PC-3 (cell line): ENCODE data around the gene G6PD. TPM values are rescaled to one million over a fixed set of nuclear protein-coding genes. Genes with fewer than 3 reads are reported as not detected.
"Not testable (repeated sequence)": the region's sequence is repeated elsewhere in the genome, so short reads cannot be mapped to it uniquely, and the experiment has no call there.

Experiments
- ATAC-seq: fragments of 200-7000 bp; cut with Tn5 transposase; 2 replicates; pipeline ENCODE4 v1.9.1; 2020; ENCODE audit warnings: mild to moderate bottlenecking, moderate library complexity
- BruUV-seq: library from RNA; stranded (reverse); fragments of 400-500 nt; replicated peaks from 2 replicates; lab custom pipeline; 2021; lab: Mats Ljungman, UMichigan
- CTCF ChIA-PET: fragments of 300-600 bp; sonication (Branson Sonifier 250); formaldehyde crosslinking; loops from one replicate; lab custom pipeline; 2022; ENCODE audit warnings: antibody characterized with exemption; lab: Charles Lee
- POLR2A ChIA-PET: fragments of 300-600 bp; sonication (Branson Sonifier 250); formaldehyde crosslinking; loops from one replicate; lab custom pipeline; 2022; ENCODE audit warnings: antibody characterized with exemption; ENCODE audit not compliant: unreplicated experiment; lab: Charles Lee
- DNase-seq: peaks from one replicate; pipeline ENCODE4 v3.0.0-alpha.2; 2015
- H2AFZ ChIP-seq: fragments of 300-600 bp; sonication (generic); 2 replicates; pipeline ENCODE4 v1.6.0; 2016; ENCODE audit warnings: antibody characterized with exemption, low read length
- H3F3A ChIP-seq: fragments of 300-600 bp; sonication (generic); one replicate; pipeline ENCODE4 v1.6.0; 2017; ENCODE audit warnings: antibody characterized with exemption, low read length, control low read depth, mild to moderate bottlenecking; ENCODE audit not compliant: unreplicated experiment
- H3K27ac ChIP-seq: fragments of 300-600 bp; sonication (generic); 2 replicates; pipeline ENCODE4 v1.5.1; 2016; ENCODE audit warnings: mild to moderate bottlenecking, low read length
- H3K27me3 ChIP-seq: fragments of 300-600 bp; sonication (generic); 2 replicates; pipeline ENCODE4 v1.6.1; 2016; ENCODE audit warnings: low read length, mixed read lengths
- H3K36me3 ChIP-seq: fragments of 300-600 bp; sonication (generic); 2 replicates; pipeline ENCODE4 v1.6.1; 2016; ENCODE audit warnings: low read depth, mixed run types, low read length, mixed read lengths
- H3K4me1 ChIP-seq: fragments of 300-600 bp; sonication (generic); 2 replicates; pipeline ENCODE4 v1.5.1; 2016; ENCODE audit warnings: low read length; ENCODE audit not compliant: insufficient read depth
- H3K4me2 ChIP-seq: fragments of 300-600 bp; sonication (generic); 2 replicates; pipeline ENCODE4 v1.6.0; 2016; ENCODE audit warnings: low read length
- H3K4me3 ChIP-seq: fragments of 300-600 bp; sonication (generic); 2 replicates; pipeline ENCODE4 v1.5.1; 2016; ENCODE audit warnings: mild to moderate bottlenecking, low read length, mixed read lengths
- H3K79me2 ChIP-seq: fragments of 300-600 bp; sonication (generic); 2 replicates; pipeline ENCODE4 v1.6.1; 2017; ENCODE audit warnings: low read length, mixed read lengths
- H3K9ac ChIP-seq: fragments of 300-600 bp; sonication (generic); 2 replicates; pipeline ENCODE4 v1.6.0; 2016; ENCODE audit warnings: mild to moderate bottlenecking, low read length
- H3K9me2 ChIP-seq: fragments of 300-600 bp; sonication (generic); replicated peaks from 2 replicates; pipeline ENCODE4 v1.6.1; 2016; ENCODE audit warnings: mixed run types, low read length, mixed read lengths
- H3K9me3 ChIP-seq: fragments of 300-600 bp; sonication (generic); 2 replicates; pipeline ENCODE4 v1.6.1; 2016; ENCODE audit warnings: low read length, mixed read lengths
- H4K20me1 ChIP-seq: fragments of 300-600 bp; sonication (generic); 2 replicates; pipeline ENCODE4 v1.6.1; 2016; ENCODE audit warnings: low read length, mixed read lengths
- CTCF ChIP-seq: fragments of 300-600 bp; sonication (generic); conservative IDR thresholded peaks from 2 replicates; pipeline ENCODE4 v1.5.1; 2017; ENCODE audit warnings: antibody characterized with exemption, low read depth, mild to moderate bottlenecking, low read length
- EZH2 ChIP-seq: fragments of 300-600 bp; sonication (generic); IDR thresholded peaks from one replicate; pipeline ENCODE4 v1.6.1; 2017; ENCODE audit warnings: antibody characterized with exemption, mild to moderate bottlenecking, low read length; ENCODE audit not compliant: unreplicated experiment
- EZH2phosphoT487 ChIP-seq: fragments of 300-600 bp; sonication (generic); IDR thresholded peaks from 2 replicates; pipeline ENCODE4 v1.6.1; 2018; ENCODE audit warnings: mild to moderate bottlenecking, antibody characterized with exemption, low read length, borderline replicate concordance
- intact Hi-C: fragments of 100-400 bp; cut with micrococcal nuclease; formaldehyde crosslinking; loops from 2 replicates; pipeline ENCODE4 v1.9.0; 2023
- total RNA-seq: library from RNA; depleted of rRNA; stranded (reverse); fragments of >200 nt; gene quantifications from 2 replicates; pipeline ENCODE4 v1.2.3, GENCODE V29; 2014

The G6PD gene
- total RNA-seq, 1 experiment from 2014 or later = 121 TPM

- ATAC-seq (no peak), DNase-seq (no peak)
- Histone ChIP-seq H3K27ac (no peak overlapping the region), H3K9me3 (no peaks in the 10 kb centered on the region), H2AFZ (no peak overlapping the region), H4K20me1 (no peaks in the 10 kb centered on the region), H3K9me2 (no peaks in the 10 kb centered on the region), H3F3A (no peaks in the 10 kb centered on the region), H3K79me2 (no peaks in the 10 kb centered on the region), H3K9ac (no peak overlapping the region), H3K4me2 (no peak overlapping the region), H3K4me1 (peaks cover 28% of the 10 kb centered on the region), H3K4me3 (no peak overlapping the region), H3K36me3 (no peaks in the 10 kb centered on the region), H3K27me3 (no peaks in the 10 kb centered on the region)
- POLR2A ChIA-PET = no interaction called here
- CTCF ChIA-PET = no interaction called here
- no peak for TF ChIP-seq EZH2
- no peak for TF ChIP-seq EZH2phosphoT487
- no peak for TF ChIP-seq CTCF
- intact Hi-C loops = no loop called here
- no TSS peak for BruUV-seq
These were observed 47.8 kb upstream of the G6PD start for GRCh38 chrX:154594491-154594890.

- Histone ChIP-seq H3K9ac (no peak overlapping the region), H3K36me3 (no peaks in the 10 kb centered on the region), H3K9me2 (no peaks in the 10 kb centered on the region), H3K27me3 (no peaks in the 10 kb centered on the region), H3K4me3 (no peak overlapping the region), H3K9me3 (no peaks in the 10 kb centered on the region), H4K20me1 (no peaks in the 10 kb centered on the region), H3K4me2 (no peak overlapping the region), H3K4me1 (peaks cover 26% of the 10 kb centered on the region), H3K27ac (no peak overlapping the region), H2AFZ (no peak overlapping the region), H3F3A (no peaks in the 10 kb centered on the region), H3K79me2 (no peaks in the 10 kb centered on the region)
- POLR2A ChIA-PET = no interaction called here
- TF ChIP-seq CTCF (no peak), EZH2phosphoT487 (no peak), EZH2 (no peak)
- intact Hi-C loops = no loop called here
- ATAC-seq (no peak), DNase-seq (no peak)
- CTCF ChIA-PET = no interaction called here
- no TSS peak for BruUV-seq
These were observed 46.6 kb upstream of the G6PD start for GRCh38 chrX:154593201-154593600.

GRCh38 chrX:154592505-154592904 is 45.9 kb upstream of the G6PD start:
- no peaks in the 10 kb centered on the region for H3K9me2 ChIP-seq
- no peaks in the 10 kb centered on the region for H3K79me2 ChIP-seq
- no peak overlapping the region for H3K4me2 ChIP-seq
- H3K9ac ChIP-seq = no peak overlapping the region
- H3K4me1 ChIP-seq = peaks cover 26% of the 10 kb centered on the region
- no peak overlapping the region for H2AFZ ChIP-seq
- ChIA-PET CTCF (no interaction called here), POLR2A (no interaction called here)
- H3K27me3 ChIP-seq = no peaks in the 10 kb centered on the region
- no peak overlapping the region for H3K27ac ChIP-seq
- no peak overlapping the region for H3K4me3 ChIP-seq
- no TSS peak for BruUV-seq
- DNase-seq (no peak), ATAC-seq (no peak)
- no peaks in the 10 kb centered on the region for H4K20me1 ChIP-seq
- no peaks in the 10 kb centered on the region for H3K36me3 ChIP-seq
- no peaks in the 10 kb centered on the region for H3F3A ChIP-seq
- intact Hi-C loops = no loop called here
- TF ChIP-seq EZH2 = no peak
- TF ChIP-seq CTCF = no peak
- TF ChIP-seq EZH2phosphoT487 = no peak
- no peaks in the 10 kb centered on the region for H3K9me3 ChIP-seq

- H2AFZ ChIP-seq, H3K9me2 ChIP-seq, H3K9ac ChIP-seq, H4K20me1 ChIP-seq, H3K36me3 ChIP-seq, H3K27ac ChIP-seq, H3K9me3 ChIP-seq, H3K4me3 ChIP-seq, H3K79me2 ChIP-seq, intact Hi-C loops, H3K4me2 ChIP-seq, CTCF ChIA-PET, DNase-seq, H3K4me1 ChIP-seq, H3K27me3 ChIP-seq, H3F3A ChIP-seq, POLR2A ChIA-PET, BruUV-seq: not testable (repeated sequence)
- ATAC-seq = peak; percentile 57
These were observed 43.8 kb upstream of the G6PD start for GRCh38 chrX:154590415-154590814.
